PC-3 (cell line): Measurements from ENCODE around the gene TXNDC17. TPM values are rescaled to one million over a fixed set of nuclear protein-coding genes. Genes with fewer than 3 reads are reported as not detected.

Experiments
- ATAC-seq: fragments of 200-7000 bp; cut with Tn5 transposase; 2 replicates; pipeline ENCODE4 v1.9.1; 2020; ENCODE audit warnings: mild to moderate bottlenecking, moderate library complexity
- BruUV-seq: library from RNA; stranded (reverse); fragments of 400-500 nt; replicated peaks from 2 replicates; lab custom pipeline; 2021; lab: Mats Ljungman, UMichigan
- CTCF ChIA-PET: fragments of 300-600 bp; sonication (Branson Sonifier 250); formaldehyde crosslinking; loops from one replicate; lab custom pipeline; 2022; ENCODE audit warnings: antibody characterized with exemption; lab: Charles Lee
- POLR2A ChIA-PET: fragments of 300-600 bp; sonication (Branson Sonifier 250); formaldehyde crosslinking; loops from one replicate; lab custom pipeline; 2022; ENCODE audit warnings: antibody characterized with exemption; ENCODE audit not compliant: unreplicated experiment; lab: Charles Lee
- DNase-seq: peaks from one replicate; pipeline ENCODE4 v3.0.0-alpha.2; 2015
- H2AFZ ChIP-seq: fragments of 300-600 bp; sonication (generic); 2 replicates; pipeline ENCODE4 v1.6.0; 2016; ENCODE audit warnings: antibody characterized with exemption, low read length
- H3F3A ChIP-seq: fragments of 300-600 bp; sonication (generic); one replicate; pipeline ENCODE4 v1.6.0; 2017; ENCODE audit warnings: antibody characterized with exemption, low read length, control low read depth, mild to moderate bottlenecking; ENCODE audit not compliant: unreplicated experiment
- H3K27ac ChIP-seq: fragments of 300-600 bp; sonication (generic); 2 replicates; pipeline ENCODE4 v1.5.1; 2016; ENCODE audit warnings: mild to moderate bottlenecking, low read length
- H3K27me3 ChIP-seq: fragments of 300-600 bp; sonication (generic); 2 replicates; pipeline ENCODE4 v1.6.1; 2016; ENCODE audit warnings: low read length, mixed read lengths
- H3K36me3 ChIP-seq: fragments of 300-600 bp; sonication (generic); 2 replicates; pipeline ENCODE4 v1.6.1; 2016; ENCODE audit warnings: low read depth, mixed run types, low read length, mixed read lengths
- H3K4me1 ChIP-seq: fragments of 300-600 bp; sonication (generic); 2 replicates; pipeline ENCODE4 v1.5.1; 2016; ENCODE audit warnings: low read length; ENCODE audit not compliant: insufficient read depth
- H3K4me2 ChIP-seq: fragments of 300-600 bp; sonication (generic); 2 replicates; pipeline ENCODE4 v1.6.0; 2016; ENCODE audit warnings: low read length
- H3K4me3 ChIP-seq: fragments of 300-600 bp; sonication (generic); 2 replicates; pipeline ENCODE4 v1.5.1; 2016; ENCODE audit warnings: mild to moderate bottlenecking, low read length, mixed read lengths
- H3K79me2 ChIP-seq: fragments of 300-600 bp; sonication (generic); 2 replicates; pipeline ENCODE4 v1.6.1; 2017; ENCODE audit warnings: low read length, mixed read lengths
- H3K9ac ChIP-seq: fragments of 300-600 bp; sonication (generic); 2 replicates; pipeline ENCODE4 v1.6.0; 2016; ENCODE audit warnings: mild to moderate bottlenecking, low read length
- H3K9me2 ChIP-seq: fragments of 300-600 bp; sonication (generic); replicated peaks from 2 replicates; pipeline ENCODE4 v1.6.1; 2016; ENCODE audit warnings: mixed run types, low read length, mixed read lengths
- H3K9me3 ChIP-seq: fragments of 300-600 bp; sonication (generic); 2 replicates; pipeline ENCODE4 v1.6.1; 2016; ENCODE audit warnings: low read length, mixed read lengths
- H4K20me1 ChIP-seq: fragments of 300-600 bp; sonication (generic); 2 replicates; pipeline ENCODE4 v1.6.1; 2016; ENCODE audit warnings: low read length, mixed read lengths
- EZH2 ChIP-seq: fragments of 300-600 bp; sonication (generic); IDR thresholded peaks from one replicate; pipeline ENCODE4 v1.6.1; 2017; ENCODE audit warnings: antibody characterized with exemption, mild to moderate bottlenecking, low read length; ENCODE audit not compliant: unreplicated experiment
- EZH2phosphoT487 ChIP-seq: fragments of 300-600 bp; sonication (generic); IDR thresholded peaks from 2 replicates; pipeline ENCODE4 v1.6.1; 2018; ENCODE audit warnings: mild to moderate bottlenecking, antibody characterized with exemption, low read length, borderline replicate concordance
- intact Hi-C: fragments of 100-400 bp; cut with micrococcal nuclease; formaldehyde crosslinking; loops from 2 replicates; pipeline ENCODE4 v1.9.0; 2023
- total RNA-seq: library from RNA; depleted of rRNA; stranded (reverse); fragments of >200 nt; gene quantifications from 2 replicates; pipeline ENCODE4 v1.2.3, GENCODE V29; 2014
- TF ChIP-seq, protein P1 (sequence below): fragments of 300-600 bp; sonication (generic); conservative IDR thresholded peaks from 2 replicates; pipeline ENCODE4 v1.5.1; 2017; ENCODE audit warnings: antibody characterized with exemption, low read depth, mild to moderate bottlenecking, low read length

TXNDC17 gene
- total RNA-seq, 1 experiment from 2014 or later = 248 TPM

DNA sequence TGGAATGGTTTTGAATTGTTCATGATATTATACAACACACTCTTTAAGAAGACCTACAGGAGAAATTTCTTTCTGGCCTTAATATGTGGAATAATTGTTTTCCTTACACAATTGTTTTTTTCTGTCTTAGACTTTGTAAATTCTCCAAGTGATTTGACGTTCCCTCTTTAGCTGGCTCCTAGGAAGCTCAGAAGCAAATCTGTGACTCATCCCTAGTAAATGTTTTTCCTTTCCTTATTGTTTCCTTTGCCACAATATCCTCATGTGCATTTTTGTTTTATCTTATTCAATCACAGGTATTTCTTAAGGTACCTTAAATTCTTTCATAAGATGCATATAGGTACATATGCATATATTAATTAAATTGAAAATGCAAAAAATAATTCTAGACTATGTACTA lies 13.8 kb upstream of the TXNDC17 start:
- peak overlapping the region; percentile 43 for H3K4me3 ChIP-seq
- TF ChIP-seq EZH2phosphoT487 (no peak), EZH2 (no peak)
- TF ChIP-seq, protein P1, sequence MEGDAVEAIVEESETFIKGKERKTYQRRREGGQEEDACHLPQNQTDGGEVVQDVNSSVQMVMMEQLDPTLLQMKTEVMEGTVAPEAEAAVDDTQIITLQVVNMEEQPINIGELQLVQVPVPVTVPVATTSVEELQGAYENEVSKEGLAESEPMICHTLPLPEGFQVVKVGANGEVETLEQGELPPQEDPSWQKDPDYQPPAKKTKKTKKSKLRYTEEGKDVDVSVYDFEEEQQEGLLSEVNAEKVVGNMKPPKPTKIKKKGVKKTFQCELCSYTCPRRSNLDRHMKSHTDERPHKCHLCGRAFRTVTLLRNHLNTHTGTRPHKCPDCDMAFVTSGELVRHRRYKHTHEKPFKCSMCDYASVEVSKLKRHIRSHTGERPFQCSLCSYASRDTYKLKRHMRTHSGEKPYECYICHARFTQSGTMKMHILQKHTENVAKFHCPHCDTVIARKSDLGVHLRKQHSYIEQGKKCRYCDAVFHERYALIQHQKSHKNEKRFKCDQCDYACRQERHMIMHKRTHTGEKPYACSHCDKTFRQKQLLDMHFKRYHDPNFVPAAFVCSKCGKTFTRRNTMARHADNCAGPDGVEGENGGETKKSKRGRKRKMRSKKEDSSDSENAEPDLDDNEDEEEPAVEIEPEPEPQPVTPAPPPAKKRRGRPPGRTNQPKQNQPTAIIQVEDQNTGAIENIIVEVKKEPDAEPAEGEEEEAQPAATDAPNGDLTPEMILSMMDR = no peak
- no peaks in the 10 kb centered on the region for H3K9me3 ChIP-seq
- peak overlapping the region; percentile 72 for H3K4me2 ChIP-seq
- ChIA-PET CTCF (interaction anchor here (0.7 kb wide), 1 partner anchor 154 kb away, joined by 3 read pairs; no protein-coding TSS in a partner anchor), POLR2A (interaction anchor here (0.6 kb wide), 1 partner anchor 141 kb away, joined by 3 read pairs; no protein-coding TSS in a partner anchor)
- peaks cover 16% of the 10 kb centered on the region for H3K79me2 ChIP-seq
- H3K9ac ChIP-seq = peak overlapping the region; percentile 48
- no peaks in the 10 kb centered on the region for H3K9me2 ChIP-seq
- 0 out of 2 replicates have a peak, but pooled peaks cover 4% of the 10 kb centered on the region for H4K20me1 ChIP-seq
- H3K27me3 ChIP-seq = no peaks in the 10 kb centered on the region
- no peaks in the 10 kb centered on the region for H3F3A ChIP-seq
- no peaks in the 10 kb centered on the region; the same call in 1 of the 2 replicates for H3K36me3 ChIP-seq
- peak; percentile 77 for ATAC-seq
- peak; percentile 46 for DNase-seq
- H2AFZ ChIP-seq = no peak overlapping the region
- no TSS peak for BruUV-seq
- H3K4me1 ChIP-seq = peaks cover 22% of the 10 kb centered on the region
- H3K27ac ChIP-seq = peak overlapping the region; percentile 66
- intact Hi-C loops = loop anchor here (2.0 kb wide), 1 partner anchor 16 kb away; no protein-coding TSS in a partner anchor

DNA sequence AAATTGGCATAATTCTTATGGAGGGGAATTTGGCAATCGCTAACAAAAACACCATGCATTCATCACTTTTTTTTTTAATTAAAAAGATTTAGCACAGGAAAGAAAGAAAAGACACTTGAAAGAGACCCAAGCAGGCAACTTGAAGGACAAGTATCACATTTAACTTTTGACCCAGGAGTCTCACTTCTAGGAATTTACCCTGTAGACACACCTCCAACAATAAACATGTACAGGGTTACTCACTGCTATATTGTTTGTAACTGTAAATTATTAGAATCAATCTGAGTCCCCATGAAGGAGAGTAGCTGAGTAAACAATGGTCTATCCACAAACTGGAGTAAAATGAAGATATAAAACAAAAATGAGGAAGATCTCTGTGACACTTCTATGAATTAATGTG lies 10.5 kb upstream of the TXNDC17 start:
- no TSS peak for BruUV-seq

More for the DNA sequence above, 10.5 kb upstream of the TXNDC17 start:
- peaks cover 22% of the 10 kb centered on the region for H3K4me1 ChIP-seq
- H3K9me2 ChIP-seq = no peaks in the 10 kb centered on the region
- H3K27ac ChIP-seq = no peak overlapping the region
- H3K27me3 ChIP-seq = no peaks in the 10 kb centered on the region
- ChIA-PET POLR2A (no interaction called here), CTCF (no interaction called here)
- no peak overlapping the region for H2AFZ ChIP-seq
- no peaks in the 10 kb centered on the region for H3K9me3 ChIP-seq
- DNase-seq (no peak), ATAC-seq (peak; percentile 35; the same call in 1 of the 2 replicates)
- intact Hi-C loops = no loop called here
- H3K9ac ChIP-seq = no peak overlapping the region
- peaks cover 10% of the 10 kb centered on the region; the same call in 1 of the 2 replicates for H3K36me3 ChIP-seq
- no peak overlapping the region for H3K4me2 ChIP-seq
- H3K79me2 ChIP-seq = peaks cover 16% of the 10 kb centered on the region
- no peaks in the 10 kb centered on the region for H3F3A ChIP-seq
- H4K20me1 ChIP-seq = 0 out of 2 replicates have a peak, but pooled peaks cover 4% of the 10 kb centered on the region
- TF ChIP-seq EZH2 = no peak
- TF ChIP-seq EZH2phosphoT487 = no peak
- TF ChIP-seq, protein P1 = no peak
- H3K4me3 ChIP-seq = no peak overlapping the region
